Measurements from ENCODE around the gene PLCB2. TPM values are rescaled to one million over a fixed set of nuclear protein-coding genes. Genes with fewer than 3 reads are reported as not detected.

Gene PLCB2
- total RNA-seq, 4 donors from 2014 or later, result 0.88 to 4.2 (median 2.3) TPM

- 89 to 90% methylated on average over 10 of the region's 10 CpGs for WGBS, 2 donors
- DNase-seq (ENCODE audit: low spot score in 2 of 2), result no peak
- no peak overlapping the region for H3K4me3 ChIP-seq (ENCODE audit: low read depth, poor library complexity, severe bottlenecking)
- intact Hi-C loops (cut with DNase I; ENCODE audit: low total_unique reads), result no loop called here
- no peak for TF ChIP-seq CTCF (IDR thresholded peaks at IDR 0.05)
- no peak for TF ChIP-seq POLR2A (IDR thresholded peaks at IDR 0.05)
Measured at GRCh38 chr15:40312370-40313158, 4.8 kb upstream of the PLCB2 start.

GRCh38 chr15:40310993-40311392 is 3.3 kb upstream of the PLCB2 start:
- no peak for DNase-seq (ENCODE audit: low spot score in 2 of 2)
- no peak overlapping the region for H3K4me3 ChIP-seq (ENCODE audit: low read depth, poor library complexity, severe bottlenecking)
- TF ChIP-seq CTCF (IDR thresholded peaks at IDR 0.05), result no peak
- TF ChIP-seq POLR2A (IDR thresholded peaks at IDR 0.05), result no peak
- intact Hi-C loops (cut with DNase I; ENCODE audit: low total_unique reads), result no loop called here
- WGBS, 2 donors, result 65 to 69% methylated on average over 3 of the region's 3 CpGs

- DNase-seq (ENCODE audit: low spot score in 2 of 2), result no peak
- intact Hi-C loops (cut with DNase I; ENCODE audit: low total_unique reads), result no loop called here
- WGBS, 2 donors, result 13 to 28% methylated on average over 4 of the region's 4 CpGs
- no peak for TF ChIP-seq POLR2A (IDR thresholded peaks at IDR 0.05)
- no peak overlapping the region for H3K4me3 ChIP-seq (ENCODE audit: low read depth, poor library complexity, severe bottlenecking)
Measured at GRCh38 chr15:40310001-40310959, 2.5 kb upstream of the PLCB2 start.

GRCh38 chr15:40309344-40309862 is 1.7 kb upstream of the PLCB2 start:
- WGBS, 2 donors, result 77 to 85% methylated on average over 8 of the region's 8 CpGs
- no peak overlapping the region for H3K4me3 ChIP-seq (ENCODE audit: low read depth, poor library complexity, severe bottlenecking)

GRCh38 chr15:40306908-40307307 is 827 bp downstream of the PLCB2 start:
- TF ChIP-seq POLR2A (IDR thresholded peaks at IDR 0.05) (no peak), CTCF (IDR thresholded peaks at IDR 0.05) (no peak)
- 71 to 83% methylated on average over 7 of the region's 7 CpGs for WGBS, 2 donors
- H3K4me3 ChIP-seq (ENCODE audit: low read depth, poor library complexity, severe bottlenecking), result no peak overlapping the region
- no peak for DNase-seq (ENCODE audit: low spot score in 2 of 2)
- intact Hi-C loops (cut with DNase I; ENCODE audit: low total_unique reads), result no loop called here

More at GRCh38 chr15:40309344-40309862, 1.7 kb upstream of the PLCB2 start:
- TF ChIP-seq CTCF (IDR thresholded peaks at IDR 0.05) (no peak), POLR2A (IDR thresholded peaks at IDR 0.05) (no peak)
- DNase-seq (ENCODE audit: low spot score in 2 of 2), result no peak
- intact Hi-C loops (cut with DNase I; ENCODE audit: low total_unique reads), result no loop called here

GRCh38 chr15:40306371-40306770 is 1.4 kb downstream of the PLCB2 start:
- DNase-seq (ENCODE audit: low spot score in 2 of 2), result no peak
- H3K4me3 ChIP-seq (ENCODE audit: low read depth, poor library complexity, severe bottlenecking), result no peak overlapping the region
- WGBS, 2 donors, result 78 to 94% methylated on average over 5 of the region's 5 CpGs
- TF ChIP-seq POLR2A (IDR thresholded peaks at IDR 0.05), result no peak
- no peak for TF ChIP-seq CTCF (IDR thresholded peaks at IDR 0.05)
- intact Hi-C loops (cut with DNase I; ENCODE audit: low total_unique reads), result no loop called here

Data from lower leg skin (tissue), 4 donors.